HepG2 (cell line): ENCODE measurements around the gene ASB16. TPM values are rescaled to one million over a fixed set of nuclear protein-coding genes. Genes with fewer than 3 reads are reported as not detected.

Experiments used
- ATRX ChIP-seq: sonication (generic); formaldehyde crosslinking; IDR thresholded peaks from 2 replicates; pipeline ENCODE4 v1.4.0; 2020; ENCODE audit warnings: missing genetic modification reagents, borderline replicate concordance
- BORCS8-MEF2B ChIP-seq: sonication (generic); formaldehyde crosslinking; IDR thresholded peaks from 2 replicates; pipeline ENCODE4 v1.8.0; 2022; ENCODE audit warnings: mild to moderate bottlenecking, missing genetic modification reagents
- CBFB ChIP-seq: sonication (generic); formaldehyde crosslinking; IDR thresholded peaks from 2 replicates; pipeline ENCODE4 v1.4.0; 2020; ENCODE audit warnings: missing genetic modification reagents
- KLF16 ChIP-seq, 2 experiments: sonication (generic) in 1 of 2; formaldehyde crosslinking in 1 of 2; IDR thresholded peaks; 2 replicates each; pipeline versions ENCODE4 v1.6.1 to v1.8.0; 2016 to 2023; ENCODE audit warnings: missing genetic modification reagents in 2 of 2, missing compliant biosample characterization in 1 of 2
- MXD4 ChIP-seq: IDR thresholded peaks from 2 replicates; pipeline ENCODE4 v1.6.1; 2016; ENCODE audit warnings: mild to moderate bottlenecking, missing biosample characterization, missing genetic modification reagents
- MYPOP ChIP-seq: sonication (generic); formaldehyde crosslinking; IDR thresholded peaks from 2 replicates; pipeline ENCODE4 v1.8.1; 2023; ENCODE audit warnings: mild to moderate bottlenecking, moderate library complexity, missing genetic modification reagents
- NFKB2 ChIP-seq: sonication (generic); formaldehyde crosslinking; IDR thresholded peaks from 2 replicates; pipeline ENCODE4 v1.4.0; 2020; ENCODE audit warnings: missing genetic modification reagents, borderline replicate concordance
- NONO ChIP-seq, 2 experiments: fragments of 450-650 bp in 1 of 2; sonication (generic) in 1 of 2; formaldehyde crosslinking in 1 of 2; IDR thresholded peaks in 1 of 2; conservative IDR thresholded peaks in 1 of 2; 2 replicates each; pipeline versions ENCODE4 v1.6.1 to v1.8.0; 2017 to 2022; ENCODE audit warnings: mild to moderate bottlenecking in 1 of 2, missing genetic modification reagents in 1 of 2, moderate library complexity in 1 of 2
- NPAS2 ChIP-seq: sonication (generic); formaldehyde crosslinking; IDR thresholded peaks from 2 replicates; pipeline ENCODE4 v1.8.0; 2022; ENCODE audit warnings: mild to moderate bottlenecking, missing genetic modification reagents, borderline replicate concordance
- NR2F1 ChIP-seq, 2 experiments: fragments of 450-650 bp in 1 of 2; formaldehyde crosslinking in 1 of 2; IDR thresholded peaks; 2 replicates each; pipeline versions ENCODE4 v1.5.0 to v1.6.1; 2016 to 2020; ENCODE audit warnings: mild to moderate bottlenecking in 1 of 2, missing compliant biosample characterization in 1 of 2, missing genetic modification reagents in 1 of 2, moderate library complexity in 1 of 2
- NR3C1 ChIP-seq: sonication (generic); formaldehyde crosslinking; IDR thresholded peaks from 2 replicates; pipeline ENCODE4 v1.4.0; 2020; ENCODE audit warnings: missing genetic modification reagents
- PHF21A ChIP-seq: sonication (generic); formaldehyde crosslinking; IDR thresholded peaks from 2 replicates; pipeline ENCODE4 v1.5.0; 2020; ENCODE audit warnings: mild to moderate bottlenecking, missing genetic modification reagents
- SP2 ChIP-seq: sonication (generic); formaldehyde crosslinking; IDR thresholded peaks from 2 replicates; pipeline ENCODE4 v1.5.1; 2020; ENCODE audit warnings: mild to moderate bottlenecking, missing genetic modification reagents
- TAF1 ChIP-seq: sonication (generic); formaldehyde crosslinking; IDR thresholded peaks from 2 replicates; pipeline ENCODE4 v1.4.0; 2020; ENCODE audit warnings: missing genetic modification reagents
- TBX3 ChIP-seq: fragments of 450-650 bp; IDR thresholded peaks from 2 replicates; pipeline ENCODE4 v1.6.1; 2017; ENCODE audit warnings: antibody characterized with exemption, mild to moderate bottlenecking, inconsistent platforms, borderline replicate concordance
- TGIF2 ChIP-seq: IDR thresholded peaks from 2 replicates; pipeline ENCODE4 v1.6.1; 2016; ENCODE audit warnings: control low read depth, missing compliant biosample characterization
- ZBTB20 ChIP-seq: sonication (generic); formaldehyde crosslinking; IDR thresholded peaks from 2 replicates; pipeline ENCODE4 v1.8.1; 2023; ENCODE audit warnings: missing genetic modification reagents, low read depth, mild to moderate bottlenecking, borderline replicate concordance
- ZFP91 ChIP-seq: sonication (generic); formaldehyde crosslinking; IDR thresholded peaks from 2 replicates; pipeline ENCODE4 v1.9.0; 2022; ENCODE audit warnings: missing genetic modification reagents, mild to moderate bottlenecking, borderline replicate concordance
- ZFX ChIP-seq: sonication (generic); formaldehyde crosslinking; IDR thresholded peaks from 2 replicates; pipeline ENCODE4 v1.4.0; 2020; ENCODE audit warnings: mild to moderate bottlenecking, low read depth, missing genetic modification reagents, moderate library complexity
- ZNF136 ChIP-seq: sonication (generic); formaldehyde crosslinking; IDR thresholded peaks from 2 replicates; pipeline ENCODE4 v1.8.1; 2022; ENCODE audit warnings: low read depth, mild to moderate bottlenecking, moderate library complexity, missing genetic modification reagents
- ZNF143 ChIP-seq: sonication (generic); formaldehyde crosslinking; IDR thresholded peaks from 2 replicates; pipeline ENCODE4 v1.4.0; 2020; ENCODE audit warnings: missing genetic modification reagents
- ZNF234 ChIP-seq: sonication (generic); formaldehyde crosslinking; conservative IDR thresholded peaks from 2 replicates; pipeline ENCODE4 v1.5.1; 2020; ENCODE audit warnings: mild to moderate bottlenecking, missing genetic modification reagents
- ZNF430 ChIP-seq: sonication (generic); formaldehyde crosslinking; IDR thresholded peaks from 2 replicates; pipeline ENCODE4 v1.9.0; 2021; ENCODE audit warnings: mild to moderate bottlenecking, missing genetic modification reagents
- ZNF501 ChIP-seq: sonication (generic); formaldehyde crosslinking; IDR thresholded peaks from 2 replicates; pipeline ENCODE4 v1.5.1; 2020; ENCODE audit warnings: mild to moderate bottlenecking, moderate library complexity, missing genetic modification reagents
- ZNF543 ChIP-seq: sonication (generic); formaldehyde crosslinking; IDR thresholded peaks from 2 replicates; pipeline ENCODE4 v1.4.0; 2020; ENCODE audit warnings: mild to moderate bottlenecking, missing genetic modification reagents
- ZNF605 ChIP-seq: sonication (generic); formaldehyde crosslinking; IDR thresholded peaks from 2 replicates; pipeline ENCODE4 v1.8.0; 2022; ENCODE audit warnings: mild to moderate bottlenecking, missing genetic modification reagents
- ZNF781 ChIP-seq: sonication (generic); formaldehyde crosslinking; IDR thresholded peaks from 2 replicates; pipeline ENCODE4 v1.5.1; 2020; ENCODE audit warnings: borderline replicate concordance, mild to moderate bottlenecking, missing genetic modification reagents; ENCODE audit errors: not compliant biosample characterization
- polyA plus RNA-seq, 8 experiments: library from polyadenylated mRNA; depleted of rRNA in 3 of 8; stranded (reverse) in 7 of 8; unstranded in 1 of 8; fragments of >200 nt; fragmentation: Illumina TruSeq in 4 of 8; extraction: Trizol in 4 of 8; gene quantifications; 2 replicates each; pipeline versions ENCODE4 v1.2.1 to v1.2.3, GENCODE V29; 2011 to 2016; ENCODE audit warnings: low read depth in 4 of 8, missing spikeins in 1 of 8, mixed read lengths in 1 of 8; ENCODE audit not compliant: insufficient read depth in 1 of 8
- total RNA-seq, 5 experiments: library from RNA; depleted of rRNA; stranded (reverse); fragments of >200 nt; fragmentation: Illumina TruSeq; extraction: Trizol; gene quantifications; 2 replicates each; pipeline ENCODE4 v1.2.3, GENCODE V29; 2016; ENCODE audit warnings: low read depth in 1 of 5

The ASB16 gene
- total and polyA plus RNA-seq, 2 of the 13 experiments (the other 11 are each of a cell fraction or from before 2014, with no cell fraction given) = 0.07 TPM; not detected in 1

GRCh38 chr17:44217738-44218343 is 47.3 kb downstream of the ASB16 start (continued):
- peak; percentile 80; the same call in 1 of the 2 replicates for TF ChIP-seq ZNF430 (CRISPR knock-in tag)
- TF ChIP-seq MXD4 (CRISPR knock-in tag) = no peak
- TF ChIP-seq PHF21A (CRISPR knock-in tag) = 0 out of 2 replicates have a peak, but pooled peaks have one; percentile 26
- TF ChIP-seq ZNF543 (CRISPR knock-in tag) = 0 out of 2 replicates have a peak, but pooled peaks have one; percentile 34
- TF ChIP-seq NR2F1 (CRISPR knock-in tag; IDR thresholded peaks at IDR 0.05) = no peak
- TF ChIP-seq ZBTB20 = no peak
- TF ChIP-seq NONO (IDR thresholded peaks at IDR 0.05) = no peak
- TF ChIP-seq NONO (CRISPR knock-in tag; conservative IDR thresholded peaks at IDR 0.05) = 0 out of 2 replicates have a peak, but pooled peaks have one; percentile 3
- TF ChIP-seq TBX3 = no peak
- 0 out of 4 replicates have a peak, but pooled peaks of 1 of the 2 experiments have one; percentile 1 for TF ChIP-seq KLF16 (CRISPR knock-in tag; IDR thresholded peaks at IDR 0.05)
- peak; percentile 42 for TF ChIP-seq ZNF501
- 0 out of 2 replicates have a peak, but pooled peaks have one; percentile 12 for TF ChIP-seq CBFB (CRISPR knock-in tag)
- TF ChIP-seq TGIF2 (CRISPR knock-in tag) = 0 out of 2 replicates have a peak, but pooled peaks have one; percentile 33
- 0 out of 2 replicates have a peak, but pooled peaks have one; percentile 53 for TF ChIP-seq ZNF136
- 0 out of 2 replicates have a peak, but pooled peaks have one; percentile 10 for TF ChIP-seq SP2 (CRISPR knock-in tag)
- peak; percentile 84 for TF ChIP-seq ZNF605 (CRISPR knock-in tag)
- TF ChIP-seq ZNF143 (CRISPR knock-in tag) = 0 out of 2 replicates have a peak, but pooled peaks have one; percentile 20
- TF ChIP-seq BORCS8-MEF2B = peak; percentile 13; the same call in 1 of the 2 replicates
- peak; percentile 45; the same call in 1 of the 2 replicates for TF ChIP-seq NFKB2 (CRISPR knock-in tag)
- peak; percentile 27; the same call in 1 of the 2 replicates for TF ChIP-seq ZFX (CRISPR knock-in tag)
- TF ChIP-seq MYPOP (CRISPR knock-in tag) = peak; percentile 15; the same call in 1 of the 2 replicates
- 0 out of 2 replicates have a peak, but pooled peaks have one; percentile 2 for TF ChIP-seq TAF1
- 0 out of 2 replicates have a peak, but pooled peaks have one; percentile 41 for TF ChIP-seq ATRX (CRISPR knock-in tag)
- no peak for TF ChIP-seq NPAS2 (CRISPR knock-in tag)
- peak; percentile 21 for TF ChIP-seq ZNF781 (CRISPR knock-in tag)
- peak; percentile 60; the same call in 1 of the 2 replicates for TF ChIP-seq ZFP91 (CRISPR knock-in tag)
- 0 out of 2 replicates have a peak, but pooled peaks have one; percentile 27 for TF ChIP-seq NR3C1 (CRISPR knock-in tag)
- no peak; the same call in 1 of the 2 replicates for TF ChIP-seq ZNF234 (CRISPR knock-in tag)
